Panc1 (cell line): Measurements from ENCODE around the gene ZNF782.

Source experiments
- POLR2AphosphoS5 ChIP-seq: IDR thresholded peaks from 2 replicates; pipeline ENCODE4 v1.6.1; 2012; ENCODE audit warnings: mild to moderate bottlenecking, low read depth, low read length, moderate library complexity
- SIN3A ChIP-seq: IDR thresholded peaks from 2 replicates; pipeline ENCODE4 v1.6.1; 2012; ENCODE audit warnings: low read depth, mild to moderate bottlenecking, low read length, moderate library complexity, borderline replicate concordance; ENCODE audit not compliant: insufficient read depth
- TCF7L2 ChIP-seq: IDR thresholded peaks from 2 replicates; pipeline ENCODE4 v1.6.1; 2011; ENCODE audit warnings: mild to moderate bottlenecking, low read depth, low read length, inconsistent platforms
- TF ChIP-seq, protein P1 (sequence below), 2 experiments: IDR thresholded peaks; 2 replicates each; pipeline ENCODE4 v1.6.1; 2011 to 2012; ENCODE audit warnings: low read depth in 2 of 2, control low read depth in 1 of 2, low read length in 1 of 2, mild to moderate bottlenecking in 1 of 2, moderate library complexity in 1 of 2; ENCODE audit not compliant: insufficient read depth in 1 of 2
- TF ChIP-seq, protein P2 (sequence below): fragments of 450-650 bp; IDR thresholded peaks from 2 replicates; pipeline ENCODE4 v1.5.1; 2017; ENCODE audit warnings: mild to moderate bottlenecking

DNA sequence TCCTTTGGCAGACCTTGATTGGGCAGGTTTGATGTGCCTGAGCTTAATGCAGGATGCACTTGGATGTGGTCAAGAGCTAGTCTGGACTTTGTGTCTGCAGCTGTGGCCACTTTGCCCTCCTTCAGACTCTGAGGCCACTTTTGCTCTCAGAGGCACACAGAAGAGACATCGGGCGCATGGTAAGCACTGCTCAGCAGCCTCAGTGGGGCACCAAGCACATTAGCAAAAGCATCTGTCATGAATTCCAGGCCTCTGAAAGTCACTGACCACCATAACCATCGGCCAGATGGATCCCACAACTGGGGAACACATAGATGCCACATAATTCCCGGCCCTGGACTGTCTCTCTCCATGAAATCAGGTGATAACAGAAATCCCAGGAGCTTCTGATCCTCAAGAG, 34.3 kb upstream of the ZNF782 start:
- TF ChIP-seq, protein P1, sequence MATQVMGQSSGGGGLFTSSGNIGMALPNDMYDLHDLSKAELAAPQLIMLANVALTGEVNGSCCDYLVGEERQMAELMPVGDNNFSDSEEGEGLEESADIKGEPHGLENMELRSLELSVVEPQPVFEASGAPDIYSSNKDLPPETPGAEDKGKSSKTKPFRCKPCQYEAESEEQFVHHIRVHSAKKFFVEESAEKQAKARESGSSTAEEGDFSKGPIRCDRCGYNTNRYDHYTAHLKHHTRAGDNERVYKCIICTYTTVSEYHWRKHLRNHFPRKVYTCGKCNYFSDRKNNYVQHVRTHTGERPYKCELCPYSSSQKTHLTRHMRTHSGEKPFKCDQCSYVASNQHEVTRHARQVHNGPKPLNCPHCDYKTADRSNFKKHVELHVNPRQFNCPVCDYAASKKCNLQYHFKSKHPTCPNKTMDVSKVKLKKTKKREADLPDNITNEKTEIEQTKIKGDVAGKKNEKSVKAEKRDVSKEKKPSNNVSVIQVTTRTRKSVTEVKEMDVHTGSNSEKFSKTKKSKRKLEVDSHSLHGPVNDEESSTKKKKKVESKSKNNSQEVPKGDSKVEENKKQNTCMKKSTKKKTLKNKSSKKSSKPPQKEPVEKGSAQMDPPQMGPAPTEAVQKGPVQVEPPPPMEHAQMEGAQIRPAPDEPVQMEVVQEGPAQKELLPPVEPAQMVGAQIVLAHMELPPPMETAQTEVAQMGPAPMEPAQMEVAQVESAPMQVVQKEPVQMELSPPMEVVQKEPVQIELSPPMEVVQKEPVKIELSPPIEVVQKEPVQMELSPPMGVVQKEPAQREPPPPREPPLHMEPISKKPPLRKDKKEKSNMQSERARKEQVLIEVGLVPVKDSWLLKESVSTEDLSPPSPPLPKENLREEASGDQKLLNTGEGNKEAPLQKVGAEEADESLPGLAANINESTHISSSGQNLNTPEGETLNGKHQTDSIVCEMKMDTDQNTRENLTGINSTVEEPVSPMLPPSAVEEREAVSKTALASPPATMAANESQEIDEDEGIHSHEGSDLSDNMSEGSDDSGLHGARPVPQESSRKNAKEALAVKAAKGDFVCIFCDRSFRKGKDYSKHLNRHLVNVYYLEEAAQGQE (IDR thresholded peaks at IDR 0.05; ENCODE audit: insufficient read depth in 1 of 2, low read depth in 2 of 2, low read length in 1 of 2), result no peak
- TF ChIP-seq, protein P2, sequence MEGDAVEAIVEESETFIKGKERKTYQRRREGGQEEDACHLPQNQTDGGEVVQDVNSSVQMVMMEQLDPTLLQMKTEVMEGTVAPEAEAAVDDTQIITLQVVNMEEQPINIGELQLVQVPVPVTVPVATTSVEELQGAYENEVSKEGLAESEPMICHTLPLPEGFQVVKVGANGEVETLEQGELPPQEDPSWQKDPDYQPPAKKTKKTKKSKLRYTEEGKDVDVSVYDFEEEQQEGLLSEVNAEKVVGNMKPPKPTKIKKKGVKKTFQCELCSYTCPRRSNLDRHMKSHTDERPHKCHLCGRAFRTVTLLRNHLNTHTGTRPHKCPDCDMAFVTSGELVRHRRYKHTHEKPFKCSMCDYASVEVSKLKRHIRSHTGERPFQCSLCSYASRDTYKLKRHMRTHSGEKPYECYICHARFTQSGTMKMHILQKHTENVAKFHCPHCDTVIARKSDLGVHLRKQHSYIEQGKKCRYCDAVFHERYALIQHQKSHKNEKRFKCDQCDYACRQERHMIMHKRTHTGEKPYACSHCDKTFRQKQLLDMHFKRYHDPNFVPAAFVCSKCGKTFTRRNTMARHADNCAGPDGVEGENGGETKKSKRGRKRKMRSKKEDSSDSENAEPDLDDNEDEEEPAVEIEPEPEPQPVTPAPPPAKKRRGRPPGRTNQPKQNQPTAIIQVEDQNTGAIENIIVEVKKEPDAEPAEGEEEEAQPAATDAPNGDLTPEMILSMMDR, result no peak
- TF ChIP-seq POLR2AphosphoS5, result no peak
- TF ChIP-seq SIN3A, result no peak
- TF ChIP-seq TCF7L2, result no peak
